GM11168 (cell line): ENCODE results near the gene FADS1.

Experiments used
- in situ Hi-C: fragments of 300-500 bp; cut with MboI; formaldehyde crosslinking; loops from one replicate; pipeline ENCODE4 v1.12.0; 2022; ENCODE audit warnings: low sequenced_read_pairs; ENCODE audit not compliant: unreplicated experiment

The FADS1 gene

GRCh38 chr11:61816736-61817455, at the start of gene FADS1:
Gene FADS1 (minus strand): TSS chr11:61817003. CDS start chr11:61816929, 74 bp downstream.
- in situ Hi-C loops, result no loop called here

- in situ Hi-C loops, result no loop called here
Measured at GRCh38 chr11:61866231-61866957, 49.6 kb upstream of the FADS1 start.

GRCh38 chr11:61864814-61865775, 48.3 kb upstream of the FADS1 start:
- in situ Hi-C loops, result no loop called here

- in situ Hi-C loops, result no loop called here
Measured at GRCh38 chr11:61863548-61864081, 46.8 kb upstream of the FADS1 start.

GRCh38 chr11:61862714-61863547, 46.1 kb upstream of the FADS1 start:
- in situ Hi-C loops, result no loop called here

- in situ Hi-C loops, result no loop called here
Measured at GRCh38 chr11:61861634-61862033, 44.8 kb upstream of the FADS1 start.

- in situ Hi-C loops, result no loop called here
Measured at GRCh38 chr11:61860054-61860903, 43.5 kb upstream of the FADS1 start.

- in situ Hi-C loops, result no loop called here
Measured at GRCh38 chr11:61855939-61856680, 39.3 kb upstream of the FADS1 start.

GRCh38 chr11:61854966-61855714, 38.3 kb upstream of the FADS1 start:
- in situ Hi-C loops, result no loop called here

- in situ Hi-C loops, result no loop called here
Measured at GRCh38 chr11:61854206-61854895, 37.5 kb upstream of the FADS1 start.

- in situ Hi-C loops, result no loop called here
Measured at GRCh38 chr11:61853698-61854169, 36.9 kb upstream of the FADS1 start.

GRCh38 chr11:61851900-61852295, 35.1 kb upstream of the FADS1 start:
- in situ Hi-C loops, result no loop called here

GRCh38 chr11:61851113-61851899, 34.5 kb upstream of the FADS1 start:
- in situ Hi-C loops, result no loop called here

- in situ Hi-C loops, result no loop called here
Measured at GRCh38 chr11:61850687-61851086, 33.9 kb upstream of the FADS1 start.

- in situ Hi-C loops, result no loop called here
Measured at GRCh38 chr11:61848631-61849030, 31.8 kb upstream of the FADS1 start.
